Epithelial cell of esophagus (primary cell): Measurements from ENCODE around the gene TRAP1.

Experiments
- DNase-seq: peaks from one replicate; pipeline ENCODE4 v3.0.0; 2010; ENCODE audit warnings: low read depth
- H3K4me3 ChIP-seq: 2 replicates; pipeline ENCODE4 v1.5.1; 2011; ENCODE audit warnings: mild to moderate bottlenecking, low read length, control low read depth
- TF ChIP-seq, protein P1 (sequence below): IDR thresholded peaks from 2 replicates; pipeline ENCODE4 v1.5.1; 2011; ENCODE audit warnings: low read depth, mild to moderate bottlenecking, low read length, control low read depth, inconsistent platforms; ENCODE audit not compliant: insufficient read depth; ENCODE audit errors: missing control alignments

Gene TRAP1

DNA sequence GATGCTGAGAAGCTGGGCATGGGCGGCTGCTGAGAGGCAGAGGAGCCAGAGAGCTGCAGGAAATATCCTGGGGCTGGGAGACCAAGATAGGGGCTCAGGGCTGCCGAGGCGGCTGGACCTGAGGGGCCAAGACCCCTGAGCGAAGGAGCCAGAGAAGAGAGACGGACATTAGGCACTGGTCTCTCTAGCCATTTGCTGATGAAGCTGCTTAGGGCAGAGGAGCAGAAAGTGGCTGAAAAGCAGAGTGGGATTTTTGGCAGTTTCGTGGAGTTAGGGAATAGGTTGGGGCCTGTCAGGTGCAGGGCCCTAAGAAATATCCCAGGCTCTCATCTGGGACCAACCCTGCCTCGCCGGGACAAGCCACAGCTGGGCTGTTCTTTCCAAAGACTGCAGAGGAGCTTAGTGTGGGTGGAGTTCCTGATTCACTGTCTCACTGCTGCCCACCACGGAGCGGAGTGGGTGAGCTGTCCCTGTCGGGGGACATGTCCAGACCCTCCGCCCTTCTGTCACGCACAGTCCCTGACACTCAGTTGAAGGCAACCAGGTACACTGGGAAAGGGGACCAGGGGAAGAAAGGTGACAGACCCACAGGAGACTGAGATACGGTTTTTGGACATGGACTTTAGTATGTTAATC is 74.1 kb downstream of the TRAP1 start:
- TF ChIP-seq, protein P1, sequence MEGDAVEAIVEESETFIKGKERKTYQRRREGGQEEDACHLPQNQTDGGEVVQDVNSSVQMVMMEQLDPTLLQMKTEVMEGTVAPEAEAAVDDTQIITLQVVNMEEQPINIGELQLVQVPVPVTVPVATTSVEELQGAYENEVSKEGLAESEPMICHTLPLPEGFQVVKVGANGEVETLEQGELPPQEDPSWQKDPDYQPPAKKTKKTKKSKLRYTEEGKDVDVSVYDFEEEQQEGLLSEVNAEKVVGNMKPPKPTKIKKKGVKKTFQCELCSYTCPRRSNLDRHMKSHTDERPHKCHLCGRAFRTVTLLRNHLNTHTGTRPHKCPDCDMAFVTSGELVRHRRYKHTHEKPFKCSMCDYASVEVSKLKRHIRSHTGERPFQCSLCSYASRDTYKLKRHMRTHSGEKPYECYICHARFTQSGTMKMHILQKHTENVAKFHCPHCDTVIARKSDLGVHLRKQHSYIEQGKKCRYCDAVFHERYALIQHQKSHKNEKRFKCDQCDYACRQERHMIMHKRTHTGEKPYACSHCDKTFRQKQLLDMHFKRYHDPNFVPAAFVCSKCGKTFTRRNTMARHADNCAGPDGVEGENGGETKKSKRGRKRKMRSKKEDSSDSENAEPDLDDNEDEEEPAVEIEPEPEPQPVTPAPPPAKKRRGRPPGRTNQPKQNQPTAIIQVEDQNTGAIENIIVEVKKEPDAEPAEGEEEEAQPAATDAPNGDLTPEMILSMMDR, result no peak
- peak overlapping the region; percentile 19 for H3K4me3 ChIP-seq
- DNase-seq, result no peak

DNA sequence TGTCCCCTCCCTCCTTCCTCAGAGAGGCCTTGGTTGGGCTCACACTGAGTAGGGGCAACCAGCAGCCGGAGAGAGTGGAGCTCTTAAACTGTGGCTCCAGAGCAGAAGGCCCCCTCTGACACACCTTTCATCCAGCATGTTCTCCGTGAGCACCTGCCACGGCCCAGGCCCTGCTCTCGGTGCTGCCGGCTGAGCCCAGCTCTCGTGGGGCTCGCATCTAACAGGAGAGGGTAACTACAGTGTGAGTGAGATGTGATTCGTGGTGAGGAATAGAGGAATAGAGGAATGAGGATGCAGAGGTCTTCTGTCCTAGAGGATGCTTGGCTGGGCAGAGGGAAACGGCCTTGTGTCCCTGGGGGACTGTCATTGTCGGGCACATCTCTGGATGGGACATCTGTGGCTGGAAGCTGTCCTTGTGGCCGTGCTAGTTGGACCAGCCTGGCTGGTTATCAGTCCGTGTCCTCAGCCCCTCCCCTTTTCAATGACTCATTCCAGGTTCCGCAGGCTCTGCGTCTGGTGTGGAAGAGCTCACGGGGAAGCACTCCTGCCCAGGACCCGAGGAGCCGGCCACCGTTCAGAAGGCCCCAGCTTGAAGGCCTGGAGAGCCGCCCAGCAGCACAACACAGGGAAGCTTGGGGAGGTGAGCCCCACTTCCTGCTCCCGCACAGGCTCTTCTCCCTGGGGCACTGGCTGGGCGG is 74.8 kb downstream of the TRAP1 start:
- TF ChIP-seq, protein P1, result no peak
- peak overlapping the region; percentile 19 for H3K4me3 ChIP-seq
- DNase-seq, result peak; percentile 84

DNA sequence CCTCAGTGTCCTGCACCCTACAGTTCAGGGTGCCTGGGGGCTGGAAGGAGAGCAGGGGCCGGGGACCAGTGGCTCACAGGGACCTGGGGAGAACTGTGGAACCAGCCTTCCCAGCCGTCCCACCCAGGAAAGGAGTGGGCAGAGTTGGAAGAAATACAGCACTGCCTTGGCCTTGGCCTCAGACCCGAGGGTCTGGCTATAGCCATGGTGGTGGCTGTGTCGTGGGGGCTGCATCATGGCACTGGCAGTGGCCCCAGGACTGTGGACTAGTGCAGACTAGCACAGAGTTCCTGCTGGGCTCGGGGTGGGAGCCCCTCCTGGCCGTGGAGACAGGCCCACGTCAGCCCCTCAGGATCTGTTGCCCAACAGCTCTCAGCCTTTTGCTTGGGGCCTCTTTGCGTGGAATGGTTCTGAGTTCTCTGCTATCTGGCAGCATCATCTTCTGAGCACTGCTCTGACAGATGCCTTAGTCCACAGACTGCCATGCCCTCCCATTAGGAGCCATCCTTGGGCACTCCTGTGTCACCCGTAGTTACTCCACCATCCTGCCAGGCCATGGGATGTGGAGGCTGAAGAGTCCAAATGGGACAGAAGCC is 75.4 kb downstream of the TRAP1 start:
- DNase-seq, result no peak
- H3K4me3 ChIP-seq, result no peak overlapping the region
- TF ChIP-seq, protein P1, result no peak

DNA sequence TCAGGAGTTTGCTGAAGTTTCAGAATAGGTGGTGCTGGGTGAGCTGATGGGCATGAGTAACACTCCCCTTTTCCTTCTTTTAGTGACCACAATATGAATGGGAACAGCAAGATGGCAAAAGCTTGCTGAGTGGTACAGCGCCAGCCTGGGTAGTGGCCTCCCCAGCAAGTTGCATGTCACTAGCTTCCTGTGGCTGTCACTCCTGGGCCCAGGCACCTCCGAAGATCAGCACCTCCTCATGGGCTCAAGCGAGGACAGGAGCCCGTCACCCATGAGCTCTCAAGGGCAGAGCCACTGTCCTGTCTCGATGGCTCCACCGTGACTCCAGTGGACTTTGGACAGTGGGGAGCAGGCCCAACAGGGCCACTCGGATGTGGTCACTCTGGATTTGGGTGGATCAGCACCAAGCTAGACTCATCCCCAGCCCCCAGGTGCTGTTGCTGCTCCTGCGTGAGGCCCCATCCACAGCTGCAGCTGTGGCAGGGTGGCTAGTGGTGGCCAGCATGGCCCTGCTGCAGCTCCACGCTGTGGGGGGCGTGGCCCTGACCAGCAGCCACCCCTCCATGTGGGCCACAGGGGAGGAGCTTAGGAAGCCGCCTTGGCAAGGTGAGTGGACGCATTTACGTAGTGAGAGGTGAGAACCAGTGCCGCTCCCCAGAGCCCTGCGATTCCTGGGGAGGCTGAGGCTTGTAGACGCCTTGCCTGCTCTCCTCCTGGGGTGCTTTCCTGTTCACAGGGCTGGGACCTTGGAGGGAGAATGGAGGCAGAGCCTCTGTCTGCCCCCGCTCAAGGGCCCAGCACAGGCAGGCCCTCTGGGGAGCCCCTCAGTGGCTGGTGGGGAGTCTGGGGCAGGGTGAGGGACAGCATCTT is 76.5 kb downstream of the TRAP1 start:
- TF ChIP-seq, protein P1, result no peak
- H3K4me3 ChIP-seq, result no peak overlapping the region
- no peak for DNase-seq

DNA sequence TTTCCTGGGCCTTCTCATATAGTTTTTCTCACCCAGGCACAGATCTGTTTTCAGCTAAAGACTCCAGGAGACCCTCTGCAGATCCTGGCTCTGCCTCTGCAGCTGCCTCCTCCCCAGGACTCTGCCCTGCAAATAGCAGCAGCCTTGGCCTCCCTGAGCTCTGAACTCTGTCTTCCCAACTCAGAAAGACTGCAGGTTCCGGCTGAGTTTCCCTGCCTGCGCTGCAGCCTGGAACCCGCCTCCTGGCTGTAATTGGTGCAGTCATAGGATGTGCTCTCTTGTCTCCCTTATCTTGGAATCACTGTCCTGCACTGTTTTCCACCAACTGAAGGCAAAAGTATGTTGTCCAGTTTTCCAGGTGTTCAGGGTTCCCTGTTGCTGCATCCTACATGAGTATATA is 77.1 kb downstream of the TRAP1 start:
- DNase-seq, result no peak
- H3K4me3 ChIP-seq, result no peak overlapping the region
- TF ChIP-seq, protein P1, result no peak

DNA sequence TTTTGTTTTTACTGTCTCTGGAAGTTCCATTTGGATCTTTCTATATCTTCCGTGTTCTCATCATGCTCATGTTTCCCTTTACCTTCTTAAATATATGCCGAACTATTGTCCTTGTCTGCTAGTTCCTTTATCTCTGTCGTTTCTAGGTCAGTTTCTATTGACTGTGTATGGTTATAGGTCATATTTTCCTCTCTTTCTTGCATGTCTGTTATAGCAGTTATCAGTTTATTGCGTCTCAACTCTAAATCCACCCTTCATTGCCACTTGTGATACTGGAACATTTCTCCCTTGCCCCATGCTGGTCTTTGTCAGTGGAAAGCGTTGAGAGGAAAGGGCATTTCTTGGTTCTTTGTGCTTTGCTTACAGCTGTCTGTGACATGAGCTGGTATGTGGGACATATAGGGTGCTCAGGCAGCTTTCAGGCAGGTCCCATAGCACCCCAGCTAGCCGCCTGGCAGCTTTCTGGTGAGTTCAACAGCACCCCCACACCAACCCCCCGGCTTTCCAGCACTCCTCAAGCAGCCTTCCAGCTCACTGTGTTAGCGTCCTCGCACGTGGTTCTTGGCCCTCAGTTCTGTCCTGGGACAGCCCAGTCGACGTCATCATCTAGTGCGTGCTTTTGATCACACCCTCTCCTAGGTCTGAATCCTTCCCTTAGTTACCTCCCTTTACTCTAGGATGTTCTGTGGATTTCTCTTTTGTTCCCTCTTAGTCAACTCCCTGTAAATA is 78.2 kb downstream of the TRAP1 start:
- no peak for DNase-seq
- TF ChIP-seq, protein P1, result no peak
- no peak overlapping the region for H3K4me3 ChIP-seq
